ENCODE data around the gene KLHL36.
"Not testable (repeated sequence)": the region's sequence is repeated elsewhere in the genome, so short reads cannot be mapped to it uniquely, and the experiment has no call there.

The KLHL36 gene

GRCh38 chr16:84614968-84615813, 33.1 kb upstream of the KLHL36 start:
- DNase-seq (ENCODE audit: low read depth): peak; percentile 58
- H3K4me3 ChIP-seq (ENCODE audit: low read depth, low read length): peak overlapping the region; percentile 20
- no peak for TF ChIP-seq CTCF (conservative IDR thresholded peaks at IDR 0.05; ENCODE audit: low read depth, low read length)

- peak overlapping the region; percentile 77 for H3K4me3 ChIP-seq (ENCODE audit: low read depth, low read length)
- DNase-seq (ENCODE audit: low read depth): peak; percentile 38
- TF ChIP-seq CTCF (conservative IDR thresholded peaks at IDR 0.05; ENCODE audit: low read depth, low read length): no peak
Measured at GRCh38 chr16:84616515-84616914, 31.8 kb upstream of the KLHL36 start.

- DNase-seq (ENCODE audit: low read depth): peak; percentile 16
- peak overlapping the region; percentile 77 for H3K4me3 ChIP-seq (ENCODE audit: low read depth, low read length)
Measured at GRCh38 chr16:84617041-84617790, 31.1 kb upstream of the KLHL36 start.

GRCh38 chr16:84617791-84618580, 30.3 kb upstream of the KLHL36 start, which contains the start of gene COTL1:
Gene COTL1 (minus strand): TSS chr16:84618078. CDS start chr16:84617914, 164 bp downstream.
- DNase-seq (ENCODE audit: low read depth): peak; percentile 98
- peak within 1 kb of the TSS; percentile 77 for H3K4me3 ChIP-seq (ENCODE audit: low read depth, low read length)
- TF ChIP-seq CTCF (conservative IDR thresholded peaks at IDR 0.05; ENCODE audit: low read depth, low read length): no peak

More at GRCh38 chr16:84617041-84617790, 31.1 kb upstream of the KLHL36 start:
- TF ChIP-seq CTCF (conservative IDR thresholded peaks at IDR 0.05; ENCODE audit: low read depth, low read length): no peak

- peak overlapping the region; percentile 33 for H3K4me3 ChIP-seq (ENCODE audit: low read depth, low read length)
- peak; percentile 96 for DNase-seq (ENCODE audit: low read depth)
- no peak for TF ChIP-seq CTCF (conservative IDR thresholded peaks at IDR 0.05; ENCODE audit: low read depth, low read length)
Measured at GRCh38 chr16:84618581-84619460, 29.5 kb upstream of the KLHL36 start.

GRCh38 chr16:84620913-84621312, 27.4 kb upstream of the KLHL36 start:
- H3K4me3 ChIP-seq (ENCODE audit: low read depth, low read length): not testable (repeated sequence)

More at GRCh38 chr16:84620913-84621312, 27.4 kb upstream of the KLHL36 start:
- not testable (repeated sequence) for DNase-seq (ENCODE audit: low read depth)

Measured in choroid plexus epithelial cell (primary cell).